ENCODE results near the gene RASGEF1C.

DNA sequence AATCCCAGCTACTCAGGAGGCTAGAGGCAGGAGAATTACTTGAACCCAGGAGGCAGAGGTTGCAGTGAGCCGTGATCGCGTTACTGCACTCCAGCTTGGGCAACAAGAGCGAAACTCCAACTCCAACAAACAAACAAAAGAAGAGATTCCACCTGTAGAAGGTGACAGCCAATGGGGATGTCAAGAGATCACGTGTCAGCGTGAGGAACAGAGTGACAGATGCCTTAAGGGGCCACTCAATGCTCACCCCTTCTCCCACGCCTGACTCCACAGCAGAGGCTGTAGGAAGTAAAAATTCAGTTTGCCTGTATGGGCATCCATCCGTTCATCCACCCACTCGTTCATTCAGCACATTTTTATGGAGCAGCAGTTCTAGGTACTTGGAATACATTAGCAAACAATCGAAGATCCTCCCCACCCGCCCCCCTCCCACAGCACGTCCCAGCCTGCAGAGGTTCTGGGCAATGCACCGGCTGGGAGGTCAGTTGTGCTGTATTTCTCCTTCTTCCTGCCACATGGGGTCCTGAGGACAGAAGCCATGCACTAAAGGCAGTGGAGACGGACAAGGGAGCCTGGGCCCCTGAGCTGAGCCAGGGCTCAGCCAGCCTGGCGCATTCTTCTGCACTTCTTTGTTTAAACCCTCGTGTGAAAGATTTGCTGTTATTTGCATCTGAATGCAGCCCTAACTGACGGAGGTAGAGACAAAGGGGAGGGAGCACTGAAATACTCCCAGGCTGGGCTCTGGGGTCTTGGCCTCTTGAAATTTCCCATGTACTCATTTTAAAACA is 126.2 kb downstream of the RASGEF1C start:
- TF ChIP-seq, protein P1, sequence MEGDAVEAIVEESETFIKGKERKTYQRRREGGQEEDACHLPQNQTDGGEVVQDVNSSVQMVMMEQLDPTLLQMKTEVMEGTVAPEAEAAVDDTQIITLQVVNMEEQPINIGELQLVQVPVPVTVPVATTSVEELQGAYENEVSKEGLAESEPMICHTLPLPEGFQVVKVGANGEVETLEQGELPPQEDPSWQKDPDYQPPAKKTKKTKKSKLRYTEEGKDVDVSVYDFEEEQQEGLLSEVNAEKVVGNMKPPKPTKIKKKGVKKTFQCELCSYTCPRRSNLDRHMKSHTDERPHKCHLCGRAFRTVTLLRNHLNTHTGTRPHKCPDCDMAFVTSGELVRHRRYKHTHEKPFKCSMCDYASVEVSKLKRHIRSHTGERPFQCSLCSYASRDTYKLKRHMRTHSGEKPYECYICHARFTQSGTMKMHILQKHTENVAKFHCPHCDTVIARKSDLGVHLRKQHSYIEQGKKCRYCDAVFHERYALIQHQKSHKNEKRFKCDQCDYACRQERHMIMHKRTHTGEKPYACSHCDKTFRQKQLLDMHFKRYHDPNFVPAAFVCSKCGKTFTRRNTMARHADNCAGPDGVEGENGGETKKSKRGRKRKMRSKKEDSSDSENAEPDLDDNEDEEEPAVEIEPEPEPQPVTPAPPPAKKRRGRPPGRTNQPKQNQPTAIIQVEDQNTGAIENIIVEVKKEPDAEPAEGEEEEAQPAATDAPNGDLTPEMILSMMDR (IDR thresholded peaks at IDR 0.05; ENCODE audit: insufficient read depth, low read length, poor library complexity, severe bottlenecking) = no peak
- no peak for TF ChIP-seq EZH2phosphoT487 (conservative IDR thresholded peaks at IDR 0.05; ENCODE audit: low read length)
